Posterior vena cava (tissue), 2 donors: ENCODE results near the gene CFAP77. TPM values are rescaled to one million over a fixed set of nuclear protein-coding genes. Genes with fewer than 3 reads are reported as not detected.

Experiments used
- DNase-seq: peaks from one replicate; pipeline ENCODE4 v3.0.0-alpha.2; 2020; ENCODE audit warnings: low spot score
- intact Hi-C, 2 donors: fragments of 100-400 bp; cut with DNase I; formaldehyde crosslinking; loops; one replicate each; pipeline versions ENCODE4 v1.14.1 to v1.14.2; 2022 to 2023
- total RNA-seq, 2 donors: library from RNA; stranded (reverse); fragmentation: NEBNext Ultra II Directional; extraction: Animal tissue kit (Norgen Biotek cat#: 25700); gene quantifications; one replicate each; pipeline ENCODE4 v1.2.1, GENCODE V29; 2021
- donor health status: DM: yes; HTN: yes; CAD: no.
- donor health status: DM: yes; HTN: yes; CAD: no.

Gene CFAP77
- total RNA-seq, 2 donors from 2014 or later, result not detected

DNA sequence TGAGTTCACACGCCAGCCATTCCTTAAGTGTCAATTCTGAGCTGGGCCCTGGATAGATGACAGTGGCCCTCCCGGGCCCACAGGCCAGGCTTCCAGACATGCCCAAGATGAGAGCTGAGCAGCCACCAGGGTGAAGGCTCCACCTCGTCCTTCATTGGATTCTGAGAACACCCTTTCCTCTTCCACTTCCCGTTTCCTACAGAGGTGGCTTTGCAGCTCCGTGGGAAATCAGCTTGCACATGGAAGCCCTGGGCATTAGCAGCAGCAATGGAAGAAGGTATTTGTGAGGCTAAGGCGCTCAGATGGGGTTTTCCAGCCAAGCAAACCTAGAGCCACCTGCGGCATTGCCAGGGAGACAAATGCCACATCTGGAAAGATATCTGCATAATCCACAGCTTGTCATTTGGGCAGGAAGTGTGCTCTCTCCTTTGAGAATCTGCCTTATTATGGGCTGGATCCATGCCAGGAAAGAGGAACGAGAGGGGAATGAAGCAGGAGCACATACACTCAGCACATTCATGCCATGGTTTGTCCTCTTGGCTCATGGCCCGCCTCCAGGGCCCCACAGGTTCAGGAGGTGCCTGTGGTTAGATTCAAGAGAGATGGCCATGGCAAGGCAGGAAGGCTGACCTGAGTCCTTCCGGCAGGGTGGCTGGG, 34.1 kb downstream of the CFAP77 start:
- intact Hi-C loops, result no loop called here
- DNase-seq, result no peak

DNA sequence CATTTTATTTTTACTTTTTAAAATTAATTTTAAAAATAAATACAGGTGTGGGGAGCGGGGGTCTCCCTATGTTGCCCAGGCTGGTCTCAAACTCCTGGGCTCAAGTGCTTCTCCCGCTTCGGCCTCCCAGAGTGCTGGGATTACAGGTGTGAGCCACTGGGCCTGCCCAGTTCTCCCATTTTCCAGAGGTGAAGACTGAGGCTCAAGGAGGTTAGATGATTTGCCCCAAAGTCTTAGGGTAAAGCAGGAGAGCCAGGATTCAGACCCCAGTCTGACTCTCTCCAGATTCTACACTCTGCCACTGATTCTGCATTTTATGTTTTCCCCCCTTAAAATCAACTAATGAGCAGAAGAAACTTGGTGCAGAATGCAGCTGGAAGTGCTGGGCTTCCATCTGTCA, 36.9 kb downstream of the CFAP77 start:
- intact Hi-C loops, result no loop called here
- no peak for DNase-seq

DNA sequence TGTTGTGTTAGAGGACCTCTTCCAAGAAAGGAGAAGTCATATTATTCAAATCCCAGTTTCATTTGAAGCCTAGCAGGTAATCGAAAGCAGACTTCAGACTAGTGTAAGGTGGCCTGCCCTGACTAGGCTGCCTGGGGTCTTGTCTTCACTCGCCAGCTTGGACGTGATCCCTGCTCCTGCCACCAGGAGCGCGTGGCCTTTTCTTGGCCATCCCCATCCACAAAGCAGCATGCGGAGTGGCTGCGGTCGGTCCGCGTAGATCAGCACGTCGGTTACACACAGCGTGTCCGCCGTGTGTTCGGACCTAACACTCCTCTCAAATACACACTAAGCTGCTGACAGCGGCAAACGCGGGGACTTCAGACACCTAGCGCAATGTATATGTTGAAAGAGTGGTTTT, 37.3 kb downstream of the CFAP77 start:
- intact Hi-C loops, result no loop called here
- no peak for DNase-seq

DNA sequence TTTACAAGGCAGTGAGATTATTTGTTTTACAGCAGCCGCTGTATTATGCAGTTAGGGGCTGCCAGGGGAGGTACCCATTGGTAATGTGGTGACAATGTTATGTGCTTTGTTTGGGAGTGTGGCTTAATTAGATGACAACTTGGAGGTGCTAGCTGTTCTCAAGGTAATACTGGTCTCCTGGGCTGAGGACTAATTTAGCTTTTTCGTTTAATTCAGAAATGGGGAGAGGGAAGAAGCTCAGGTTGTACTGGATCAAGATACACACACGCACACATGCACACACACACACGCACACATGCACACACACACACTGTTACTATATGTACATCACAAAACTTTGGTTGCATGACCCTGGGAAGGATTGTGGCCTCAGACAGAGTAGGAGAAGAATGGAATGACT, 37.9 kb downstream of the CFAP77 start:
- no peak for DNase-seq
- intact Hi-C loops, result no loop called here

DNA sequence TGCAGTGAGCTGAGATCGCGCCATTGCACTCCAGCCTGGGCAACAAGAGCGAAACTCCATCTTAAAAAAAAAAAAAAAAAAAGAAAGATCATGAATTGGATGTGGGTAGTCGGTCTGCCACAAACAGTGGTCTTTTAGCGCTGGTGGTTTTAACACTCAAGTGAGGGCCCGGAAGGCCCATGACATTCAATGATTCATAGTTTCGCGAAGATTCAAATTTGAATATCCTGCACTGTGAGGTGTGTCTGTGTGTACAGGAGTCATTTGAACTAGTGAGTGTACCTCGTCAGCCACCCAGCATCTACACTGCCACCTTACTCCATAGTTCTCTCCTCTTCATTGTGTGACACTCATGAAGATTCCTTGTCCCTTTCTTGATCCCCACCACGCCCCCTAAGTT, 41.3 kb downstream of the CFAP77 start:
- DNase-seq, result no peak
- intact Hi-C loops, result no loop called here

DNA sequence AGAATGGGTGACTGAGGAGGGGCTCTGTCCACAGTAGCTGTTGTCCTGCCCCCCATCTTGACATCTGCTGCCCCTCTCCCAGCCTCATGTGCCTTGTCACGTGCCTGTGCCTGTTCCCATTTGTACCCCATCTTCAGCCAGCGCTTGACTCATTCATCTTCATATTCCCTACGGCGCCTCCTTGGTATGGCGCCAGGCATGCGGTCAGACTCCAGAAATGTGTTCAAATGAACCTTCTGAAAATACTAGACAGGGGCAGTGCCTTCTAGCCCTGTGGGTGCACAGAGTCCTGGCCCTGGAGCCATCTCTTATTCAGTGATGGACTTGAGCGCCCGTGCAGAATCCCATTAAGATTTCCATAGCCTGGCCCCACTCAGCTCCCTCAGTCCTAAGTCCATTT, 46.2 kb downstream of the CFAP77 start:
- DNase-seq, result no peak
- intact Hi-C loops, result no loop called here

DNA sequence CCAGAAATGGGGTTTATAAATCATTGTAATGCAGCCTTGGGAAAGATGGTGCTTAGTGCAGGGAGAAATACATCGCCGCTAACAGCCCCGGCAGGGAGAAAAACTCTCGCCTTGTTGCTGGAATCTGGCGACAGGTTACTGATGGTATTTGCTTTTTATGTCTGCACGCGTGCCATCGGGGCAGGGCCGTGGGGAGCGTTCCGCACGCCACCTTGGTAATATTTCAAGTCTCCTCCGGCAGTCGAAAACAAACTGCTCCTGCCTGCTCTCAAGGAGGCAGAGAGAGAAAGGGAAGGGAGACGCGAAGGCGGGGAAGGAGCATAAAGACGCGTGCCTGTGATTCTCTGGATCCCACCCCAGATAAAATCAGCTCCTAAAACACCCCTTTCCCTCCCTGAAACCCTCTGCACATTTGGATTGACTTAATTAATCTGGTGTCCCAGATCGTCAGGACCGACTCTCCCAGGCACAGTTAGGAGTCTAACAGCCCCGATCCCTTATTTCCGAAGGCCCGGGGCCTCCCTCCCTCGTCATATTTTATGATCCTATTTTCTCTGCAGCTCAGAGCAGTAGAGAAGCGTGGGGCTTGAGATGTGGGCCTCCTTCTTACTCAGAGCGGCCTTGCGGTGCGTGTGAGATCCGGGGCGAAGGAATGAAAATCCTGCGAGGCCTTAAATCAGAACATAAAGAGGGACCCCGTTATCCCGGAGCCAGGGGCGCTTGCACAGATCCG, 47.7 kb downstream of the CFAP77 start:
- no peak for DNase-seq
- intact Hi-C loops, result no loop called here

DNA sequence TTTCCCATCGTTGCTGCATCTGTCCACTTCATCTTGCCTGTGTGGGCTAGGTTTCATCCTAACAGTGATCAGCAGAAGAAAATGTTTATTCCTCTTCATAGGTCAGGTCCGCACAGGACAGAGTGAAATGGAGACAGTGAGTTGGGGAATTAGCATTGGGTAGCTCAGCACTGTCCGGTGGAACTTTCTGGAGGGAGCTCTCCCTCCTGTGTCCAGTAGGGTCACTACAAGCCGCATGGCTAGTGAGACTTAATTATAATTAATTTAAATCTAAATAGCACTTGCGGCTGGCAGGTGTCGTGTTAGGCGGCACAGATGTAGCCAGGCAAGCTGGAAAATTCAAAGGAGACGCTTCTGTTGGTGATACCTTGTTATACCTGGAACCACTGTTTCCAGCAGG, 48.4 kb downstream of the CFAP77 start:
- intact Hi-C loops, result no loop called here
- no peak for DNase-seq

DNA sequence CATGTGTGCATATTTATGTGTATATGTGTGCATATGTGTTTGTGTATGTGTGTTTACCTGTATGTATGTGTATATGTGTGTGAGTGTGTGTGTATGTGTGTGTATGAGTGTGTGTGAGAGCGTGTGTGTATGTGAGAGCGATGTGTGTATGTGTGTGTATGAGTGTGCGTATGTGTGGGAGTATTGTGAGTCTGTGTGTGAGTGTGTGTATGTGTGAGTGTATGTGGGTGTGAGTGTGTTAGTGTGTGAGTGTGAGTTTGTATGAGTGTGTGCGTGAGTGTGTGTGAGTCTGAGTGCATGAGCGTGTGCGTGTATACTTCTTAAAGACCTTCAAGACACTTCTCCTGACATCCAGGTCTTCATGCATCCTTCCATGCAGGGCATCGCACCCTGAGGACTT, 49.6 kb downstream of the CFAP77 start:
- intact Hi-C loops, result no loop called here
- no peak for DNase-seq

DNA sequence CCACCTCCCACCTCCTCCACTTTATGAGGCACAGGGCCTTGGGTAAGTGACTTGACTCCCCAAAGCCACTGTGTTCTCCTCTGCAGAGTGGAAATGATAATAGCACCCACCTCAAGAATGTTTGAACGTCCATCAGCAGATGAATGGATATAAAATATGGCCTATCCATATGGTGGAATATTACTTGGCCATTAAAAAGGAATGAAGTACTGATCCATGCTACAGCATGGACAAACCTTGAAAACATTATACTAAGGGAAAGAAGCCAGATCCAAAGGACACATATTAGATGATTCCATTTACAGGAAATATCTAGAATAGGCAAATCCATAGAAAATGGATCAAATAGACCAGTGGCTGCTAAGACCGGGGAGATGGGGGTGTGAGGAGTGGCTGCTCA, 50.2 kb downstream of the CFAP77 start:
- DNase-seq, result no peak
- intact Hi-C loops, result no loop called here

DNA sequence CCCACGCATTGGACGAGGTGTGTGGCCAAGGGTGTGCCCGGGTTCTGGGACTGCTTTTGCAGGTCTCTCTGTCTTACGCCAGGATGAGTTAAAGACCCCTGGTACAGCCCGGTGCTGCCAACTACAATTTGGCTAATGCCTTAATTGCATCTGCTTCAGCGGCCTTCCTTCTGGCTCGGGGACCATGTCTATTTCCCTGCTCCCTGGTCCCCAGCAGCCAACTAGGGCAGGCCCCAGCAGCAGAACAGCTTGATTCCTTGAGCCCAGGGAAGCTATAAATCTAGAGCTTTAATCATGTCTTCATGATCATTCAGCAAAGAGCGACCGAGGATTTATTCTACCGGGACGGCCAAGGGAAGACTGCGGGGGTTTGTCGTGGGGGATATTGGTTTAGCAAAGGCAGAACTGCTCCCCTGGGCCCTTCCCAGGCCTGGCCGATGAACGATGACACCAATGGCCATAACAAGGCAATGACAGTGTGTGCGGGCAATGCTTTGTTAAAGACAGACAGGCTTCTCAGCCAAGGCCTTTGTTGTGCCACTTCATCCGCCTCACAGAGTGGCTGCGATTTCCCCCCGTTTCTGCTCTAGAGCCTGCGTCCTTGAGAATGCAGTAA, 51.4 kb downstream of the CFAP77 start:
- intact Hi-C loops, result no loop called here
- no peak for DNase-seq

DNA sequence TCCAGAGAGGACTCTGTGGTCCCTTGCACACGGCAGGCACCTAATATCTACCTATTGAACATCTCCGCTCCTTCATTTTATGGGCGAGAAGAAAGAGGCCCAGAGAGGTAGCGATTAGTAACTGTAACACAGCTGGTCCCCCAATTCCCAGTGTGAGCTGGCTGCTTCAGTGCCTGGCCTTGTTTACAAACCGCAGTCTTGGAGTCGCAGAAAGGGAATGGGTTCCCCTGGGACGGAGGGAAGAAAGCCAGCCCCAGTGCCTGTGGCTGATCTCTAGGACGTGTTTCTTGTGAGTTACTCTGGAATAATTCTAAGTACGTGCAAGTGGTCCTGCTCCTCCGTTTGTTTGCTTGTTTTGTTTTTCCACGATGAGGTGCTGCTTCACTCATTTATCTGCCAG, 52.0 kb downstream of the CFAP77 start:
- DNase-seq, result no peak
- intact Hi-C loops, result no loop called here

DNA sequence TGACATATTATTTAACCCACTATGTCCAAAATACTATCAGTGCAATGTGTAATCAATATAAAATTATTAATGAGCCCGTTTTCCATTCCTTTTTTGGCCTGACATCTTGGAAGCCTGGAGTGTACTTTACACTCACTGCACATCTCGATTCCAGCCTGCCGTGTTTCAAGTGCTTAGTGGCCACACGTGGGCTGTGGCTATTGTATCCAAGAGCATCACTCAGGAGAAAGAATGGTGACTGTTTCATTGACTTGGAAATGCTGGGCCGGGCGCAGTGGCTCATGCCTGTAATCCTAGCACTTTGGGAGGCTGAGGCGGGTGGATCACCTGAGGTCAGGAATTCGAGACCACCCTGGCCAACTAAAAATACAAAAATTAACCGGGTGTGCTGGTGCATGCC, 54.5 kb downstream of the CFAP77 start:
- no peak for DNase-seq
- intact Hi-C loops, result loop anchor here in 1 of 2 donors (2.0 kb wide), 1 partner anchor 76 kb away; no protein-coding TSS in a partner anchor

DNA sequence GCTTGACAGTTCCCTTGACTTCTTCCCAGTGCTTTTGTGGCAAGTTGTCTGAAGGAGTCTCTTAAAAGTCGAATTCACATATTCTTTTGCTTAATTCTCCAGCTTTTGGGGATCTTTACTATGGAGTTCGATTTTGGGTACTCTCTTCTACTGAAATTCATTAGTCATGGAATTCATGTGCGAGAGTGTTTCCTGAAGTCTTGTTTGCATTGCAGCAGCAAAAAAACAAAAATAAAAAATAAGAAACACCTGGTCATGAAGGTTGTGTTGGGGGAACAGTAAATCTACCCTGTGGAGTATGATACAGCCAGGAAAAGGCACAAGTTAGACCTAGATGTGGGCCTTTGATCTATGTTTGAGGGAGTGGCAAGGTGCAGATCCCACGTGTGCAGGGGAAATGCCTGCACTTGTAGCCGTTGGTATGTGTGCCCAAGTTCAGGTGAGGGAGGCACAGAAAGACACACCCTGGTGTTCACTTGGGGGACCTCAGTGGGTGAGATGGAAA, 55.2 kb downstream of the CFAP77 start:
- DNase-seq, result no peak
- intact Hi-C loops, result loop anchor here in 1 of 2 donors (2.0 kb wide), 1 partner anchor 76 kb away; no protein-coding TSS in a partner anchor

DNA sequence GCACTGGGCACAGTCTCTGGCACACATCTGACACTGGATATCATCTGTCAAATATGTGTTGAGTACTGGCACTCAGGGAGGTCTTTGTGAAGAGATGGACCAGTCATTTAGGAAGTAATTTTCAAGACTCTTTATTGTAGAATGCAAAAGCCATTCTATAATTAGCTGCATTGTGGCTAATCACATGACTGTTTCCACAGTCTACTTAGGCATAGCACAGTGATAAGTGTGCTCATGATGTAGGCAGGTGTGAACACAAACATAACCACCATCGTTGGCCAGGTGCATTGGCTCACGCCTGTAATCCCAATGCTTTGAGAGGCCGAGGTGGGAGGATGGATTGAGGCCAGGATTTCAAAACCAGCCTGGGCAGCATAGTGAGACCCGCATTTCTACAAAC, 62.2 kb downstream of the CFAP77 start:
- intact Hi-C loops, result no loop called here
- no peak for DNase-seq

DNA sequence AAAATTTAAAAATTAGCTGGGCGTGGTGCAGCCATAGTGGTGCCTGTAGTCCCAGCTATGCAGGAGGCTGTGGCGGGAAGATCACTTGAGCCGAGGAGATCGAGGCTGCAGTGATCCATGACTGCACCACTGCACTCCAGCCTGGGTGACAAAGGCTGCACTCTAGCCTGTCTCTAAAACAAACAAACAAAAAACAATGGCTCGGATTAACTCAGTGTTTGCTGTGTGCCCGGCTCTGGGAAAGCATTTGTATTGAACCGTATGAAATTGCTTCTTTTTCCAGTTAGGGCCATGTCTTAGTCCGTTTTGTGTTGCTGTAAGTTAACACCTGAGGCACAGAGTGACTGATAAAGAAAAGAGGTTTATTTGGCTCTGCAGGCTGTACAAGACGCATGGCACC, 62.6 kb downstream of the CFAP77 start:
- no peak for DNase-seq
- intact Hi-C loops, result no loop called here

DNA sequence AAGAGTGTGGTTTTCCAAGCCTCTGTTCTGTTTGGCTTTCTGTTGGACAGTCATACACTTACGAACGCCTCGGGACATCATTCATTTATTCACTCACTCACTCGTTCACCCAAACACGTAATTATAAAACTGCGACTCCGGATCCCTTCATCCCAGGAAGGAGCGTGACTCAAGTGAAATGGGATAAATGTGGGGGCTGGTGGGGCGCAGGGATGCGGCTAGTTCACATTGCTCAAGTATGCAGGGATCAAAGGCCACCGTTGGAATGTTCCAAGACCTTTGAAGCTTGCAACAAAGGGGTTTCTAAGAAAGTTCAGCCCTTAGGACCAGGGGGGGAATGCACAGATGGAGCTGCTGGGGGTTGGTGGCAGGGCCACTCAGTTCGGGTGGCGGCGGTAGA, 64.2 kb downstream of the CFAP77 start:
- DNase-seq, result no peak
- intact Hi-C loops, result no loop called here

DNA sequence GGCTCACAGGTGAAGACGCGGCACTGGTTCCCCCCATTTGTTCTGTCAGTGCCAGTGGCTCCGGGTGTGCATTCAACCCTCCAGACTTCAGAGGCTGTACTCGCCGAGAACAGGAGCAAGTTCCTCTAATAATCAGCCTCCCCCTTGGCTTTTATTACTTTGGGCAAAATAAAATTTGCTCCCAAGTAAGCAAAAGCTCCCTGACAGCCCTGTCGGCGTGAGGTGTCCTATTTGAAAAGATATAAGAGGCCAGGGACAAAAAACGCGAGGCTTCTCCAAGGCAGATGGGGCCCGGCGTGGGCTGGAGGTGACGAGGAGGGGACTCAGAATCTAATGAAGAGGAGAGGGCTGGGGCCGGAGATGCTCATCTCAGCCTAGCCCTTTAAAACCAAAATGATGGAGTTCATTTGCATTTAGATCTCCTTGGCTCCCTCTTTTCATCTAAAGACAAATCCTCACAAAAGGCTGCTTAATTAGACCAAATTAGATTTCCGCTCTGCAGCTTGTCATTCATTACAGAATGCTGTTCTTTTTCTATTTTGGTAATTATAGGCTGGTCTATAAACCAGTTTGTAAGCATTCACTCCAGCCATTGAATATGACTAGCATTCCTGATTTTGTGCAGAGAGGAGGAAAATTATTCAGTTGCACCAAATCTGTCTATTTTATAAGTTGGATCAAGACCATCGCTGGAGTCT, 68.5 kb downstream of the CFAP77 start:
- DNase-seq, result no peak
- intact Hi-C loops, result no loop called here

DNA sequence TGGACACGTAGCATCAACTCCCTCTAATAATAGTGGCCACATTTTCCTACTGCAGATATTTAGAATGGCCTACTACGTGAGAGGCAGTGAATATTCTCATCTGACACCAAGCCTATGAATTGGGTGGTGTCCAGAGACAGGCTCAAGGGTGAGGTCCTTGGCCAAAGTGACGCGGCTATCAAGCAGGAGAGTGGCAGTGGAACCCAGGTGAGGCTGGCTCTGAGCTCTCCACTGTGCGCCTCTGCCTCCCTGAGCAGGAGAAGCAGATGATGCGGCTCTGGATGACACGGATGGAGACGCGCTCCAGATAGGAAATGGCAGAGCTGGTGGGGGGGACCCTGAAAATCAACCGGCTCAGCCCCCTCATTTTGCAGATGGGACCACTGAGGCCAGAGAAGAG, 69.7 kb downstream of the CFAP77 start:
- DNase-seq, result no peak
- intact Hi-C loops, result no loop called here
